HEK293T (cell line): ENCODE measurements around the gene MYO7B.

Experiments
- CTCF ChIA-PET: fragments of 350-600 bp; formaldehyde crosslinking; extraction: SDS; loops from one replicate; lab custom pipeline; 2021; ENCODE audit warnings: antibody characterized with exemption, inconsistent platforms; lab: Yijun Ruan, JAX
- POLR2A ChIA-PET: fragments of 350-600 bp; formaldehyde crosslinking; extraction: SDS; loops from one replicate; lab custom pipeline; 2020; ENCODE audit warnings: antibody characterized with exemption, inconsistent platforms; lab: Yijun Ruan, JAX
- DNase-seq: peaks from one replicate; pipeline ENCODE4 v3.0.0; 2012; ENCODE audit warnings: mixed read lengths; ENCODE audit errors: extremely low spot score
- ARNT ChIP-seq: fragments of 450-650 bp; IDR thresholded peaks from 2 replicates; pipeline ENCODE4 v1.6.1; 2017; ENCODE audit warnings: mild to moderate bottlenecking
- BHLHE40 ChIP-seq: fragments of 450-650 bp; IDR thresholded peaks from 2 replicates; pipeline ENCODE4 v1.6.1; 2016; ENCODE audit warnings: mild to moderate bottlenecking, moderate library complexity, borderline replicate concordance
- CTBP1 ChIP-seq: fragments of 450-650 bp; IDR thresholded peaks from 2 replicates; pipeline ENCODE4 v1.6.1; 2016; ENCODE audit warnings: borderline replicate concordance
- ELF4 ChIP-seq: fragments of 450-650 bp; IDR thresholded peaks from 2 replicates; pipeline ENCODE4 v1.6.1; 2017; ENCODE audit warnings: antibody characterized with exemption
- FOXA1 ChIP-seq: fragments of 450-650 bp; IDR thresholded peaks from 2 replicates; pipeline ENCODE4 v1.6.1; 2016; ENCODE audit warnings: mild to moderate bottlenecking
- FOXK2 ChIP-seq: fragments of 450-650 bp; IDR thresholded peaks from 2 replicates; pipeline ENCODE4 v1.6.1; 2016; ENCODE audit warnings: mild to moderate bottlenecking
- FOXM1 ChIP-seq: fragments of 450-650 bp; IDR thresholded peaks from 2 replicates; pipeline ENCODE4 v1.6.1; 2017; ENCODE audit warnings: mild to moderate bottlenecking, borderline replicate concordance
- HDGF ChIP-seq: fragments of 450-650 bp; IDR thresholded peaks from 2 replicates; pipeline ENCODE4 v1.6.1; 2017; ENCODE audit warnings: antibody characterized with exemption, borderline replicate concordance
- L3MBTL2 ChIP-seq: fragments of 450-650 bp; conservative IDR thresholded peaks from 2 replicates; pipeline ENCODE4 v1.6.1; 2016; ENCODE audit warnings: mild to moderate bottlenecking
- LEF1 ChIP-seq: fragments of 450-650 bp; IDR thresholded peaks from 2 replicates; pipeline ENCODE4 v1.6.1; 2017; ENCODE audit warnings: mild to moderate bottlenecking, borderline replicate concordance
- NFRKB ChIP-seq: fragments of 450-650 bp; IDR thresholded peaks from 2 replicates; pipeline ENCODE4 v1.6.1; 2016; ENCODE audit warnings: mild to moderate bottlenecking, moderate library complexity
- SP1 ChIP-seq: fragments of 450-650 bp; IDR thresholded peaks from 2 replicates; pipeline ENCODE4 v1.6.1; 2017
- SUZ12 ChIP-seq: fragments of 450-650 bp; IDR thresholded peaks from 2 replicates; pipeline ENCODE4 v1.6.1; 2016; ENCODE audit warnings: mild to moderate bottlenecking
- TARDBP ChIP-seq: fragments of 450-650 bp; IDR thresholded peaks from 2 replicates; pipeline ENCODE4 v1.6.1; 2016
- ZNF384 ChIP-seq: fragments of 450-650 bp; IDR thresholded peaks from 2 replicates; pipeline ENCODE4 v1.6.1; 2016
- TF ChIP-seq, protein P1 (sequence below): fragments of 450-650 bp; IDR thresholded peaks from 2 replicates; pipeline ENCODE4 v1.6.1; 2016

The MYO7B gene

DNA sequence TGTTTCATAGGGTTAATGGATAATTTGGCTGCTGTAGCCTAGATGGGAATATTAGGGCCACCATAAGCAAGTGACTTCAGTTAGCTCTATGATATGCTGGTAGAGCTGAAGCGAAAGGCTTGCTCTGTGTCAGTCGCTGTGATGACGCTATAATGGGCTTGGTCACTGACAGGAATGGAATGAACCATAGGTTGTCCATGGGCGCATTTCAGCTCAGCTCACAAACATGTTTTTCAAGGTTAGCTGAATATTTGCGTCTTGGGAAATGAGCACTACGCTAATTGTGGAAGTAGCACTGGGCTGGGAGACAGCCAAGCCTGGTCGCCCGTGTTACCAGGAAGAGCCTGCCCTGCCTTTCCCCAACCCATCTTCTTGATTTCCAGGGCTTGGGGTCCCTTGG, 3.2 kb upstream of the MYO7B start:
- DNase-seq: no peak
- TF ChIP-seq L3MBTL2 (no peak), TARDBP (no peak), FOXK2 (no peak), ZNF384 (no peak), SP1 (no peak), HDGF (no peak), FOXM1 (no peak), FOXA1 (no peak), BHLHE40 (no peak), ARNT (no peak), NFRKB (no peak), CTBP1 (no peak), ELF4 (no peak), LEF1 (no peak), SUZ12 (no peak)
- TF ChIP-seq, protein P1, sequence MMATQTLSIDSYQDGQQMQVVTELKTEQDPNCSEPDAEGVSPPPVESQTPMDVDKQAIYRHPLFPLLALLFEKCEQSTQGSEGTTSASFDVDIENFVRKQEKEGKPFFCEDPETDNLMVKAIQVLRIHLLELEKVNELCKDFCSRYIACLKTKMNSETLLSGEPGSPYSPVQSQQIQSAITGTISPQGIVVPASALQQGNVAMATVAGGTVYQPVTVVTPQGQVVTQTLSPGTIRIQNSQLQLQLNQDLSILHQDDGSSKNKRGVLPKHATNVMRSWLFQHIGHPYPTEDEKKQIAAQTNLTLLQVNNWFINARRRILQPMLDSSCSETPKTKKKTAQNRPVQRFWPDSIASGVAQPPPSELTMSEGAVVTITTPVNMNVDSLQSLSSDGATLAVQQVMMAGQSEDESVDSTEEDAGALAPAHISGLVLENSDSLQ: no peak

DNA sequence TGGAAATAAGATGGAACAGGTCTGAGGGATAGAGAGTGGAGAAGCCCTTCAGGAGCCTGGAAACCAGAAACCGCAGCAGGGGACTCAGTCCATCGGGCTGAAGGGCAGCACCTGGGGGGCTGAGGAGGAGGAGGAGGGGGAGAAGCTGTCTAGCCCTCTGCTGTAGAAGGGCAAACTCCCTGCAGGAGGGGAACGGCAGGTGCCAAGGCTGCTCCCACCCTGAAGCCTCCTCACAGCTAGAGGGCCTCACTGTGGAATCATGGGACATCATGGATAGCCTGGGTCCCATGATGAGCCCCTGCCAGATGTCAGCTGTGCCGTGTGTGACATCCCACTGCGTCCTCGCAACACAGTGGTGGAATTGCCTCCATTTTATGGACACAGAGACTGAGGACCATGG, 435 bp downstream of the MYO7B start:
- ChIA-PET CTCF (no interaction called here), POLR2A (interaction anchor here (2.4 kb wide), 1 partner anchor 9 kb away, joined by 19 read pairs; the partner anchor contains the start of gene IWS1)

More for the DNA sequence above, 3.2 kb upstream of the MYO7B start:
- POLR2A ChIA-PET: no interaction called here
- CTCF ChIA-PET: no interaction called here

DNA sequence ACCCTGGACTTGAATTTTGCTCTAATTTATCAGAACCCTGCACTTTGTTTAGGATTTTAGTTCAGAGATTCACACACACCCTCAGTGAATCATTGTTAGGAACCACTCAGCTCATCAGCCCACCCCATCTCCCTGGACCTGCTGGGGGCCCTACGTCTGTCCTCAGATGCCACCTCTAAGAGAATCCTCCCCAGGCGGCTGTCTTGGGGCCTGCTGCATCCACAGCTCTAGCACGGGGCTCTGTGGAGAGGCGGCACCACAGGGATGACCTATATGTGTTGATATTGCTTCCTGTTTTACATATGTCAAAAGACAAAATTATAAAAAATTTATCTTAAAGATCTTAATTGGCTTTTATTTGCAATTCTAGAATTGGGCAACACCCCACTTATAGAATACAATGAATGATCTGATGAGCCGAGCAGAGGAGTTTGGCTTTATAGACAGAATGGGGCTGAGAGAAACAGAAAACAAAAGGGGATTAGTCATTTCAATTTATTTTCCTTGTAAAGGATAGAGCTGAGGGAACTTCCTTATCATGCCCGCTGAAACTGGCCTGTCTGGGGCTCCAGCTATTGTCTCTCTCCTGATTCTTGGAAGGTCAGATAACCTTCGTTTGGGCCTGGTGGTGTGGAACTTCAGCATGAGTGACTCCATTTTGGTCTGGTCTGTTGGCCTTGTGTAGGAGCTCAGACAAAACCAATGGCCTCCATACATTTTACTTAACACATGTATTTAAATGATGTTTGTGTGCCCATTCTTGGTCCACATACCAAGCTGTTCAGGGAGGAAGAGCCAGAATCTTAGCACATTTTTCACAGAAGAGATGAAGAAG, 1.4 kb downstream of the MYO7B start:
- POLR2A ChIA-PET: interaction anchor here (2.4 kb wide), 1 partner anchor 10 kb away, joined by 19 read pairs; the partner anchor contains the start of gene IWS1
- TF ChIP-seq L3MBTL2: no peak
- TF ChIP-seq FOXA1: no peak
- no peak for TF ChIP-seq HDGF
- no peak for TF ChIP-seq SP1
- TF ChIP-seq SUZ12: no peak
- no peak for TF ChIP-seq FOXK2
- no peak for TF ChIP-seq CTBP1
- no peak for TF ChIP-seq ZNF384
- no peak for TF ChIP-seq TARDBP
- TF ChIP-seq FOXM1: no peak
- TF ChIP-seq ARNT: no peak
- TF ChIP-seq BHLHE40: no peak
- TF ChIP-seq NFRKB: no peak
- TF ChIP-seq ELF4: no peak
- TF ChIP-seq, protein P1: no peak
- no peak for TF ChIP-seq LEF1
- no peak for DNase-seq
- CTCF ChIA-PET: no interaction called here

More for the DNA sequence above, 435 bp downstream of the MYO7B start:
- TF ChIP-seq ARNT: no peak
- TF ChIP-seq L3MBTL2: no peak
- no peak for TF ChIP-seq CTBP1
- no peak for TF ChIP-seq FOXM1
- no peak for DNase-seq

DNA sequence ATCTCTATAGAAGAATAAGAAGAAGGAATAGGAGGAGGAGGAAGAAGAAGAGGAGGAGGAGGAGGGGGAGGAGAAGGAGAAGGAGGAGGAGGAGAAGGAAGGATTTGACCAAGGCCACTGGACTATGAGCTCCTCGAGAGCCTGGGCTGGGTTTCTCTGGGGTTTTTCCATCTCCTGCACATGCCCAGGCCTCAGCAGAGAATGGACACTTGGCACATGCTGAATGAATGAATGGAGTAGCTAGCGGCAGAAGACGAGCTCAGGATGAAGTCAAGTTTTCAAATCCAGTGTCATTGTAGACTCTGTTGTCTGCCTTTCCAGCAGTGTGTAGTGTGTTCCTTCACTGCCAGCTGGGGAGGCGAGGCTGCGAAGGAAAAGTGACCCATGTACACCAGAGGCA, 2.2 kb downstream of the MYO7B start:
- no peak for DNase-seq
- ChIA-PET POLR2A (interaction anchor here (2.4 kb wide), 1 partner anchor 11 kb away, joined by 19 read pairs; the partner anchor contains the start of gene IWS1), CTCF (no interaction called here)
- no peak for TF ChIP-seq FOXK2
- TF ChIP-seq SP1: no peak
- no peak for TF ChIP-seq ARNT
- TF ChIP-seq FOXA1: no peak
- no peak for TF ChIP-seq CTBP1
- no peak for TF ChIP-seq ELF4
- TF ChIP-seq, protein P1: no peak
- TF ChIP-seq NFRKB: no peak

DNA sequence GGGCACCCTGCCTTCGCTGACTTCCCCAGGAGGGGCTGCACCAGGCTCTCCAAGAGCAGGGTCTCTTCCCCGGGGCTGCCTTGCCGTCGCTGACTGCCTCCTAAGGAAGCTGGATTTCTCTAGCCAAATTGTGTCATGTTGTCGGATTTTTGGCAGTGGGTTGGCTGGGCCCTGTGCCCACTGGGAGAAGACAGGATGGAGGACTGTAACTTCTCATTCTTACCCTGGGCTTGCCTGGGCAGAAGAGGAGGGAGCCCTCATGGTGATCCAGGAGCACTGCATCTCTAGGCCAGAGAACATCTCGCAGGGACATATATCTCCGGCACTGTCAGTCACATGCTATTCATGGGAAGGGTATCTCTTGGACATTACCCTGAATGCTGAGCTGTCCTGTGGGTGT, 6.3 kb downstream of the MYO7B start:
- POLR2A ChIA-PET: interaction anchor here (1.9 kb wide), 1 partner anchor 15 kb away, joined by 12 read pairs; the partner anchor contains the start of gene IWS1
- CTCF ChIA-PET: no interaction called here
- TF ChIP-seq TARDBP: no peak
- no peak for TF ChIP-seq CTBP1
- no peak for TF ChIP-seq ELF4
- no peak for TF ChIP-seq FOXM1
- TF ChIP-seq L3MBTL2: no peak
- TF ChIP-seq SUZ12: no peak
- no peak for TF ChIP-seq BHLHE40
- TF ChIP-seq, protein P1: no peak
- TF ChIP-seq LEF1: no peak
- no peak for TF ChIP-seq FOXK2
- no peak for TF ChIP-seq ZNF384
- TF ChIP-seq ARNT: no peak
- TF ChIP-seq SP1: no peak
- TF ChIP-seq HDGF: no peak
- TF ChIP-seq NFRKB: no peak
- no peak for TF ChIP-seq FOXA1
- DNase-seq: no peak
